ENCODE data around the gene CLEC2B.

CLEC2B gene

DNA sequence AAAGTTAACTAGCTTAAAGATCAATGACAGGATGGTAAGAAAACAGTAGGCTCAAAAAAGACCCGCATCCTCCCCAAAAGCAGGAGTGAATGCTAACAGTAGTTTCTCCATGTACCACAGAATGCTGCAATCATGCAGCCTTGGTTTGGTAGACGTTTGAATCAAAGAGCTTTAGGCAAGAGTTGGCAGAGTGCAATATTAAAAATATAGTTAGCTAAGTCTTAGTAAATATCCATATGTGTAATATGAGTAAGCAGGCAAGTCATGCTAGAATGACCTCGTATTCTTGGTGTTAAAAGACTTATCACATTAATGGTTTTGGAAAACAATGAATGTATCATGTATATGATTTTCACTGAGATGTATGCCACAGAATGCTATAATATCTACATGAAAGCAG, 60.6 kb downstream of the CLEC2B start:
- DNase-seq (ENCODE audit: low spot score): no peak

- DNase-seq (ENCODE audit: low spot score): no peak
Measured at GRCh38 chr12:9806714-9807113, 62.4 kb downstream of the CLEC2B start.

DNA sequence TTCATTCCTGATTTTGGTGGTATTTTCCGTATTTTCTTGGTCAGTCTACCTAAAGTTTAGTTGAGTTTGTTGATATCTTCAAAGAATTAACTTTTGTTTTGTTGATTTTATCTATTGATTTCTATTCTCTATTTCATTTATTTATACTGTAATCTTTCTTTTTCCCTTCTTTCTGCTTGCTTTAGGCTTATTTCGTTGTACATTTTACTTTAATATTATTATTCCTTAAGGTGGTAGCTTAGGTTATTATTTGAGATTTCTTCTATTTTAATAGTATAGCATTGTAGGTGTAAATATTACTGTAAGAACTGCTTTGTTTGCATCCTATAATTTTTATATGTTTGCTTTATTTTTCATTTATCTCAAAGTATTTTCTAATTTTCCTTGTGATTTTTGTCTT, 63.3 kb downstream of the CLEC2B start:
- no peak for DNase-seq (ENCODE audit: low spot score)

All from cerebellar cortex (tissue), 1 donor.